ENCODE results near the gene GABARAP. TPM values are rescaled to one million over a fixed set of nuclear protein-coding genes. Genes with fewer than 3 reads are reported as not detected.

Gene GABARAP
- total and polyA plus RNA-seq, 2 of the 13 experiments (the other 11 are each of a cell fraction or from before 2014, with no cell fraction given) = 161 to 310 TPM

GRCh38 chr17:7239091-7240027, 2.9 kb downstream of the GABARAP start, which contains the start of gene PHF23 (continued):
- TF ChIP-seq SPEN (CRISPR knock-in tag; IDR thresholded peaks at IDR 0.05; ENCODE audit: low read depth) (peak; percentile 54; the same call in 1 of the 2 replicates), ZNF329 (CRISPR knock-in tag; IDR thresholded peaks at IDR 0.05; ENCODE audit: low read depth) (no peak), TBL1XR1 (IDR thresholded peaks at IDR 0.05; ENCODE audit: borderline replicate concordance, low read length, partially characterized antibody) (peak; percentile 58), ZMYM4 (CRISPR knock-in tag; IDR thresholded peaks at IDR 0.05) (peak; percentile 48; the same call in 1 of the 2 replicates), MYC (CRISPR knock-in tag; IDR thresholded peaks at IDR 0.05; ENCODE audit: borderline replicate concordance) (peak; percentile 43; the same call in 1 of the 2 replicates), ETV5 (CRISPR knock-in tag; IDR thresholded peaks at IDR 0.05; ENCODE audit: borderline replicate concordance) (peak; percentile 82), ZMAT5 (CRISPR knock-in tag; IDR thresholded peaks at IDR 0.05; ENCODE audit: borderline replicate concordance, low read depth) (no peak), ZNF430 (CRISPR knock-in tag; IDR thresholded peaks at IDR 0.05) (peak; percentile 64; the same call in 1 of the 2 replicates), MTA3 (CRISPR knock-in tag; IDR thresholded peaks at IDR 0.05) (no peak), DPF2 (CRISPR knock-in tag; IDR thresholded peaks at IDR 0.05; ENCODE audit: borderline replicate concordance, low read depth) (no peak), ATAD3A (CRISPR knock-in tag; IDR thresholded peaks at IDR 0.05) (no peak)
- TF ChIP-seq, protein P1, sequence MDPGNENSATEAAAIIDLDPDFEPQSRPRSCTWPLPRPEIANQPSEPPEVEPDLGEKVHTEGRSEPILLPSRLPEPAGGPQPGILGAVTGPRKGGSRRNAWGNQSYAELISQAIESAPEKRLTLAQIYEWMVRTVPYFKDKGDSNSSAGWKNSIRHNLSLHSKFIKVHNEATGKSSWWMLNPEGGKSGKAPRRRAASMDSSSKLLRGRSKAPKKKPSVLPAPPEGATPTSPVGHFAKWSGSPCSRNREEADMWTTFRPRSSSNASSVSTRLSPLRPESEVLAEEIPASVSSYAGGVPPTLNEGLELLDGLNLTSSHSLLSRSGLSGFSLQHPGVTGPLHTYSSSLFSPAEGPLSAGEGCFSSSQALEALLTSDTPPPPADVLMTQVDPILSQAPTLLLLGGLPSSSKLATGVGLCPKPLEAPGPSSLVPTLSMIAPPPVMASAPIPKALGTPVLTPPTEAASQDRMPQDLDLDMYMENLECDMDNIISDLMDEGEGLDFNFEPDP (CRISPR knock-in tag; conservative IDR thresholded peaks at IDR 0.05) = no peak
- TF ChIP-seq, protein P2, sequence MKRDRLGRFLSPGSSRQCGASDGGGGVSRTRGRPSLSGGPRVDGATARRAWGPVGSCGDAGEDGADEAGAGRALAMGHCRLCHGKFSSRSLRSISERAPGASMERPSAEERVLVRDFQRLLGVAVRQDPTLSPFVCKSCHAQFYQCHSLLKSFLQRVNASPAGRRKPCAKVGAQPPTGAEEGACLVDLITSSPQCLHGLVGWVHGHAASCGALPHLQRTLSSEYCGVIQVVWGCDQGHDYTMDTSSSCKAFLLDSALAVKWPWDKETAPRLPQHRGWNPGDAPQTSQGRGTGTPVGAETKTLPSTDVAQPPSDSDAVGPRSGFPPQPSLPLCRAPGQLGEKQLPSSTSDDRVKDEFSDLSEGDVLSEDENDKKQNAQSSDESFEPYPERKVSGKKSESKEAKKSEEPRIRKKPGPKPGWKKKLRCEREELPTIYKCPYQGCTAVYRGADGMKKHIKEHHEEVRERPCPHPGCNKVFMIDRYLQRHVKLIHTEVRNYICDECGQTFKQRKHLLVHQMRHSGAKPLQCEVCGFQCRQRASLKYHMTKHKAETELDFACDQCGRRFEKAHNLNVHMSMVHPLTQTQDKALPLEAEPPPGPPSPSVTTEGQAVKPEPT (CRISPR knock-in tag; IDR thresholded peaks at IDR 0.05; ENCODE audit: low read depth) = no peak
- TF ChIP-seq, protein P3, sequence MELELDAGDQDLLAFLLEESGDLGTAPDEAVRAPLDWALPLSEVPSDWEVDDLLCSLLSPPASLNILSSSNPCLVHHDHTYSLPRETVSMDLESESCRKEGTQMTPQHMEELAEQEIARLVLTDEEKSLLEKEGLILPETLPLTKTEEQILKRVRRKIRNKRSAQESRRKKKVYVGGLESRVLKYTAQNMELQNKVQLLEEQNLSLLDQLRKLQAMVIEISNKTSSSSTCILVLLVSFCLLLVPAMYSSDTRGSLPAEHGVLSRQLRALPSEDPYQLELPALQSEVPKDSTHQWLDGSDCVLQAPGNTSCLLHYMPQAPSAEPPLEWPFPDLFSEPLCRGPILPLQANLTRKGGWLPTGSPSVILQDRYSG (CRISPR knock-in tag; IDR thresholded peaks at IDR 0.05) = no peak
- TF ChIP-seq, protein P4, sequence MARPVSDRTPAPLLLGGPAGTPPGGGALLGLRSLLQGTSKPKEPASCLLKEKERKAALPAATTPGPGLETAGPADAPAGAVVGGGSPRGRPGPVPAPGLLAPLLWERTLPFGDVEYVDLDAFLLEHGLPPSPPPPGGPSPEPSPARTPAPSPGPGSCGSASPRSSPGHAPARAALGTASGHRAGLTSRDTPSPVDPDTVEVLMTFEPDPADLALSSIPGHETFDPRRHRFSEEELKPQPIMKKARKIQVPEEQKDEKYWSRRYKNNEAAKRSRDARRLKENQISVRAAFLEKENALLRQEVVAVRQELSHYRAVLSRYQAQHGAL (CRISPR knock-in tag; IDR thresholded peaks at IDR 0.05; ENCODE audit: not compliant biosample characterization) = no peak
- TF ChIP-seq, protein P5, sequence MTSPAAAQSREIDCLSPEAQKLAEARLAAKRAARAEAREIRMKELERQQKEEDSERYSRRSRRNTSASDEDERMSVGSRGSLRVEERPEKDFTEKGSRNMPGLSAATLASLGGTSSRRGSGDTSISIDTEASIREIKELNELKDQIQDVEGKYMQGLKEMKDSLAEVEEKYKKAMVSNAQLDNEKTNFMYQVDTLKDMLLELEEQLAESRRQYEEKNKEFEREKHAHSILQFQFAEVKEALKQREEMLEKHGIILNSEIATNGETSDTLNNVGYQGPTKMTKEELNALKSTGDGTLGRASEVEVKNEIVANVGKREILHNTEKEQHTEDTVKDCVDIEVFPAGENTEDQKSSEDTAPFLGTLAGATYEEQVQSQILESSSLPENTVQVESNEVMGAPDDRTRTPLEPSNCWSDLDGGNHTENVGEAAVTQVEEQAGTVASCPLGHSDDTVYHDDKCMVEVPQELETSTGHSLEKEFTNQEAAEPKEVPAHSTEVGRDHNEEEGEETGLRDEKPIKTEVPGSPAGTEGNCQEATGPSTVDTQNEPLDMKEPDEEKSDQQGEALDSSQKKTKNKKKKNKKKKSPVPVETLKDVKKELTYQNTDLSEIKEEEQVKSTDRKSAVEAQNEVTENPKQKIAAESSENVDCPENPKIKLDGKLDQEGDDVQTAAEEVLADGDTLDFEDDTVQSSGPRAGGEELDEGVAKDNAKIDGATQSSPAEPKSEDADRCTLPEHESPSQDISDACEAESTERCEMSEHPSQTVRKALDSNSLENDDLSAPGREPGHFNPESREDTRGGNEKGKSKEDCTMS (CRISPR knock-in tag; conservative IDR thresholded peaks at IDR 0.05) = no peak
- TF ChIP-seq, protein P6, sequence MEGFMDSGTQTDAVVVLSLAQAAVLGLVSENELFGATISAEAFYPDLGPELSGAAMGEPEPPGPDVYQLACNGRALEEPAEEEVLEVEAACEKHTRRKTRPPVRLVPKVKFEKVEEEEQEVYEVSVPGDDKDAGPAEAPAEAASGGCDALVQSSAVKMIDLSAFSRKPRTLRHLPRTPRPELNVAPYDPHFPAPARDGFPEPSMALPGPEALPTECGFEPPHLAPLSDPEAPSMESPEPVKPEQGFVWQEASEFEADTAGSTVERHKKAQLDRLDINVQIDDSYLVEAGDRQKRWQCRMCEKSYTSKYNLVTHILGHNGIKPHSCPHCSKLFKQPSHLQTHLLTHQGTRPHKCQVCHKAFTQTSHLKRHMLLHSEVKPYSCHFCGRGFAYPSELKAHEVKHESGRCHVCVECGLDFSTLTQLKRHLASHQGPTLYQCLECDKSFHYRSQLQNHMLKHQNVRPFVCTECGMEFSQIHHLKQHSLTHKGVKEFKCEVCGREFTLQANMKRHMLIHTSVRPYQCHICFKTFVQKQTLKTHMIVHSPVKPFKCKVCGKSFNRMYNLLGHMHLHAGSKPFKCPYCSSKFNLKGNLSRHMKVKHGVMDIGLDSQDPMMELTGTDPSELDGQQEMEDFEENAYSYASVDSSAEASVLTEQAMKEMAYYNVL (CRISPR knock-in tag; IDR thresholded peaks at IDR 0.05; ENCODE audit: borderline replicate concordance) = peak; percentile 88; the same call in 1 of the 2 replicates
